IMR-90 (cell line): ENCODE data around the gene TTL. TPM values are rescaled to one million over a fixed set of nuclear protein-coding genes. Genes with fewer than 3 reads are reported as not detected.

Experiments
- ATAC-seq: fragments of 200-7000 bp; cut with Tn5 transposase; 2 replicates; pipeline ENCODE4 v1.9.1; 2020; ENCODE audit warnings: low read depth, mild to moderate bottlenecking, moderate library complexity
- BruUV-seq: library from RNA; stranded (reverse); fragments of 400-500 nt; replicated peaks from 2 replicates; lab custom pipeline; 2021; lab: Mats Ljungman, UMichigan
- CTCF ChIA-PET: fragments of 300-600 bp; formaldehyde crosslinking; extraction: SDS; loops from one replicate; lab custom pipeline; 2021; ENCODE audit warnings: antibody characterized with exemption; lab: Yijun Ruan, JAX
- POLR2A ChIA-PET: fragments of 300-600 bp; sonication (Branson Sonifier 250); formaldehyde crosslinking; loops from one replicate; lab custom pipeline; 2022; ENCODE audit warnings: antibody characterized with exemption; ENCODE audit not compliant: unreplicated experiment; lab: Charles Lee
- DNase-seq: peaks from one replicate; pipeline ENCODE4 v3.0.0; 2013
- H2AFZ ChIP-seq: replicated peaks from 2 replicates; pipeline ENCODE3; 2013; ENCODE audit warnings: low read length, mild to moderate bottlenecking; ENCODE audit not compliant: poor library complexity
- H2AK5ac ChIP-seq: 2 replicates; pipeline ENCODE4 v1.6.1; 2013; ENCODE audit warnings: low read depth, low read length, inconsistent platforms
- H2AK9ac ChIP-seq: replicated peaks from 2 replicates; pipeline ENCODE3; 2013; ENCODE audit warnings: mild to moderate bottlenecking, low read depth, low read length, moderate library complexity; ENCODE audit not compliant: poor library complexity
- H2BK120ac ChIP-seq: 2 replicates; pipeline ENCODE4 v1.6.1; 2013; ENCODE audit warnings: low read depth, low read length, inconsistent platforms
- H2BK15ac ChIP-seq: 3 replicates; pipeline ENCODE4 v1.6.1; 2013; ENCODE audit warnings: low read depth, low read length, inconsistent platforms
- H2BK20ac ChIP-seq: 2 replicates; pipeline ENCODE4 v1.6.1; 2013; ENCODE audit warnings: low read depth, mild to moderate bottlenecking, inconsistent platforms, low read length, moderate library complexity
- H2BK5ac ChIP-seq: 2 replicates; pipeline ENCODE4 v1.6.1; 2013; ENCODE audit warnings: mild to moderate bottlenecking, low read depth, low read length, inconsistent platforms; ENCODE audit not compliant: poor library complexity, severe bottlenecking
- H3K14ac ChIP-seq: replicated peaks from 2 replicates; pipeline ENCODE4 v1.6.1; 2013; ENCODE audit warnings: low read depth, low read length, inconsistent platforms
- H3K18ac ChIP-seq: 2 replicates; pipeline ENCODE4 v1.6.1; 2013; ENCODE audit warnings: low read depth, low read length, control low read depth
- H3K23ac ChIP-seq: 2 replicates; pipeline ENCODE4 v1.6.1; 2013; ENCODE audit warnings: low read depth, low read length, inconsistent platforms
- H3K27ac ChIP-seq: 2 replicates; pipeline ENCODE4 v1.5.1; 2013; ENCODE audit warnings: mild to moderate bottlenecking, control low read depth, low read length; ENCODE audit not compliant: insufficient read depth
- H3K27me3 ChIP-seq: 2 replicates; pipeline ENCODE4 v1.6.1; 2013; ENCODE audit warnings: low read length; ENCODE audit not compliant: control insufficient read depth, insufficient read depth
- H3K36me3 ChIP-seq: 2 replicates; pipeline ENCODE4 v1.6.1; 2013; ENCODE audit warnings: low read length, mixed read lengths; ENCODE audit not compliant: control insufficient read depth, insufficient read depth
- H3K4ac ChIP-seq: 2 replicates; pipeline ENCODE4 v1.6.1; 2013; ENCODE audit warnings: low read depth, low read length, inconsistent platforms
- H3K4me1 ChIP-seq: 2 replicates; pipeline ENCODE4 v1.6.1; 2013; ENCODE audit warnings: low read length, mixed read lengths; ENCODE audit not compliant: control insufficient read depth, insufficient read depth
- H3K4me2 ChIP-seq: 2 replicates; pipeline ENCODE4 v1.6.1; 2013; ENCODE audit warnings: low read depth, mild to moderate bottlenecking, control low read depth, low read length, moderate library complexity
- H3K4me3 ChIP-seq: 2 replicates; pipeline ENCODE4 v1.5.1; 2013; ENCODE audit warnings: low read depth, mild to moderate bottlenecking, control low read depth, low read length, moderate library complexity; ENCODE audit not compliant: insufficient read depth
- H3K56ac ChIP-seq: 2 replicates; pipeline ENCODE4 v1.6.1; 2013; ENCODE audit warnings: low read length, inconsistent platforms; ENCODE audit not compliant: insufficient read depth; ENCODE audit errors: extremely low read depth
- H3K79me1 ChIP-seq, 2 experiments: 2 replicates each; pipeline ENCODE4 v1.6.1; 2013; ENCODE audit warnings: low read length in 2 of 2, inconsistent platforms in 1 of 2, low read depth in 1 of 2
- H3K9ac ChIP-seq: 2 replicates; pipeline ENCODE4 v1.6.1; 2013; ENCODE audit warnings: low read depth, low read length, control low read depth
- H3K9me1 ChIP-seq: 2 replicates; pipeline ENCODE4 v1.6.1; 2013; ENCODE audit warnings: low read length, inconsistent platforms; ENCODE audit not compliant: insufficient read depth
- H3K9me3 ChIP-seq: 2 replicates; pipeline ENCODE4 v1.6.1; 2013; ENCODE audit warnings: low read length; ENCODE audit not compliant: control insufficient read depth, insufficient read depth
- H4K20me1 ChIP-seq: 2 replicates; pipeline ENCODE4 v1.6.1; 2013; ENCODE audit warnings: low read length, inconsistent platforms; ENCODE audit not compliant: insufficient read depth
- H4K5ac ChIP-seq: 2 replicates; pipeline ENCODE4 v1.6.1; 2013; ENCODE audit warnings: mild to moderate bottlenecking, low read depth, low read length, control low read depth
- H4K8ac ChIP-seq, 2 experiments: 2 replicates each; pipeline ENCODE4 v1.6.1; 2013; ENCODE audit warnings: low read depth in 2 of 2, low read length in 2 of 2, control low read depth in 1 of 2, inconsistent platforms in 1 of 2
- H4K91ac ChIP-seq: 2 replicates; pipeline ENCODE4 v1.6.1; 2013; ENCODE audit warnings: low read depth, low read length, inconsistent platforms; ENCODE audit not compliant: insufficient read depth
- CHD1 ChIP-seq: IDR thresholded peaks from 2 replicates; pipeline ENCODE4 v1.6.1; 2012; ENCODE audit warnings: low read depth, low read length, improper control_type of control experiment
- FOS ChIP-seq: fragments of 150-350 bp; IDR thresholded peaks from 2 replicates; pipeline ENCODE4 v1.6.1; 2016; ENCODE audit warnings: low read depth, low read length
- RFX5 ChIP-seq: IDR thresholded peaks from 2 replicates; pipeline ENCODE4 v1.8.0; 2012; ENCODE audit warnings: low read depth, mild to moderate bottlenecking, low read length, moderate library complexity
- dilution Hi-C: fragments of 300-500 bp; cut with HindIII; formaldehyde crosslinking; loops from one replicate; pipeline ENCODE4 v1.14.3; 2018; ENCODE audit warnings: low sequenced_read_pairs; ENCODE audit not compliant: unreplicated experiment
- in situ Hi-C: fragments of 300-500 bp; cut with MboI; formaldehyde crosslinking; loops from 3 replicates; pipeline ENCODE4 v1.14.3; 2019; ENCODE audit warnings: low sequenced_read_pairs, inconsistent platforms, mixed read lengths
- intact Hi-C: fragments of 100-400 bp; cut with micrococcal nuclease; formaldehyde crosslinking; loops from 2 replicates; pipeline ENCODE4 v1.10.0; 2022
- polyA plus RNA-seq, 3 experiments: library from polyadenylated mRNA; depleted of rRNA; stranded (reverse); fragments of >200 nt; gene quantifications; 2 replicates each; pipeline ENCODE4 v1.2.3, GENCODE V29; 2012; ENCODE audit warnings: low replicate concordance in 1 of 3
- total RNA-seq: library from RNA; depleted of rRNA; stranded (reverse); fragments of >200 nt; gene quantifications from 2 replicates; pipeline ENCODE4 v1.2.3, GENCODE V29; 2012
- TF ChIP-seq, protein P1 (sequence below): fragments of 150-350 bp; IDR thresholded peaks from 2 replicates; pipeline ENCODE4 v1.6.1; 2017; ENCODE audit warnings: mild to moderate bottlenecking, antibody characterized with exemption, low read length, low read depth

TTL gene
- total and polyA plus RNA-seq, 2 of the 4 experiments (the other 2 are of a cell fraction), result 18.2 to 36.2 TPM

- no peak overlapping the region for H2AFZ ChIP-seq
- DNase-seq, result no peak
- no peak overlapping the region for H3K56ac ChIP-seq
- CTCF ChIA-PET, result interaction anchor here (0.5 kb wide), 1 partner anchor 11 kb away, joined by 3 read pairs; no protein-coding TSS in a partner anchor
- H3K4me3 ChIP-seq, result no peak overlapping the region
- H3K9ac ChIP-seq, result no peak overlapping the region
- no peak overlapping the region for H3K4me2 ChIP-seq
- H3K23ac ChIP-seq, result no peak overlapping the region
- 0 out of 2 replicates have a peak, but pooled peaks cover 2% of the 10 kb centered on the region for H3K9me3 ChIP-seq
- no peak overlapping the region for H4K91ac ChIP-seq
- no TSS peak for BruUV-seq
- TF ChIP-seq FOS (no peak), CHD1 (no peak), RFX5 (no peak)
- TF ChIP-seq, protein P1, sequence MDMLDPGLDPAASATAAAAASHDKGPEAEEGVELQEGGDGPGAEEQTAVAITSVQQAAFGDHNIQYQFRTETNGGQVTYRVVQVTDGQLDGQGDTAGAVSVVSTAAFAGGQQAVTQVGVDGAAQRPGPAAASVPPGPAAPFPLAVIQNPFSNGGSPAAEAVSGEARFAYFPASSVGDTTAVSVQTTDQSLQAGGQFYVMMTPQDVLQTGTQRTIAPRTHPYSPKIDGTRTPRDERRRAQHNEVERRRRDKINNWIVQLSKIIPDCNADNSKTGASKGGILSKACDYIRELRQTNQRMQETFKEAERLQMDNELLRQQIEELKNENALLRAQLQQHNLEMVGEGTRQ, result no peak
- no peak overlapping the region for H3K18ac ChIP-seq
- no peak overlapping the region for H4K5ac ChIP-seq
- no peaks in the 10 kb centered on the region for H3K9me1 ChIP-seq
- H2BK15ac ChIP-seq, result no peak overlapping the region
- no peak overlapping the region for H2BK20ac ChIP-seq
- no peaks in the 10 kb centered on the region for H3K36me3 ChIP-seq
- no peak overlapping the region for H2AK9ac ChIP-seq
- H2BK5ac ChIP-seq, result no peak overlapping the region
- H3K27me3 ChIP-seq, result peaks cover 8% of the 10 kb centered on the region
- H3K4ac ChIP-seq, result no peak overlapping the region
- no peak overlapping the region for H2AK5ac ChIP-seq
- no peaks in the 10 kb centered on the region for H3K4me1 ChIP-seq
- in situ Hi-C loops, result no loop called here
- no peak overlapping the region for H4K8ac ChIP-seq
- H4K20me1 ChIP-seq, result no peaks in the 10 kb centered on the region
- intact Hi-C loops, result no loop called here
- no peak overlapping the region for H3K27ac ChIP-seq
- H2BK120ac ChIP-seq, result no peak overlapping the region
- dilution Hi-C loops, result no loop called here
- no peaks in the 10 kb centered on the region for H3K79me1 ChIP-seq
- no peak overlapping the region for H3K14ac ChIP-seq
- ATAC-seq, result no peak
- POLR2A ChIA-PET, result no interaction called here
These were observed 27.4 kb upstream of the TTL start for GRCh38 chr2:112454586-112454985.
